Activated CD8-positive, alpha-beta memory T cell treated with anti-CD3 and anti-CD28 coated beads for 4 hours (primary cell): ENCODE measurements around the gene PNO1.

Source experiments
- DNase-seq, 2 donors: peaks; one replicate each; pipeline ENCODE4 v3.0.0-alpha.2; 2020; ENCODE audit warnings: low read depth in 2 of 2

PNO1 gene

GRCh38 chr2:68195096-68195495 is 37.4 kb downstream of the PNO1 start:
- no peak for DNase-seq

GRCh38 chr2:68196120-68196716 is 38.5 kb downstream of the PNO1 start:
- peak in 1 of 2 donors; percentile 5 for DNase-seq

- DNase-seq, result no peak
Measured at GRCh38 chr2:68200157-68200787, 42.6 kb downstream of the PNO1 start.

- DNase-seq, result no peak
Measured at GRCh38 chr2:68203587-68203986, 45.9 kb downstream of the PNO1 start.

- no peak for DNase-seq
Measured at GRCh38 chr2:68206793-68207192, 49.1 kb downstream of the PNO1 start.

- DNase-seq, result no peak
Measured at GRCh38 chr2:68214381-68214780, 56.7 kb downstream of the PNO1 start.

GRCh38 chr2:68216454-68217310 is 59.0 kb downstream of the PNO1 start:
- DNase-seq, result no peak

GRCh38 chr2:68217729-68218128 is 60.0 kb downstream of the PNO1 start:
- DNase-seq, result no peak

GRCh38 chr2:68218343-68218901 is 60.7 kb downstream of the PNO1 start:
- no peak for DNase-seq

GRCh38 chr2:68222287-68222686 is 64.6 kb downstream of the PNO1 start:
- no peak for DNase-seq

GRCh38 chr2:68223419-68223818 is 65.7 kb downstream of the PNO1 start:
- no peak for DNase-seq

GRCh38 chr2:68225119-68225632 is 67.5 kb downstream of the PNO1 start:
- peak in 1 of 2 donors; percentile 2 for DNase-seq
